Uterus (tissue), 4 donors: ENCODE results near the gene AIF1L. TPM values are rescaled to one million over a fixed set of nuclear protein-coding genes. Genes with fewer than 3 reads are reported as not detected.

Experiments used
- DNase-seq, 2 donors: peaks; one replicate each; pipeline ENCODE4 v3.0.0-alpha.2; 2019 to 2020
- H3K27ac ChIP-seq, 2 donors: fragments of 200-600 bp; sonication (generic); 1 replicate in 1 of 2; 2 replicates in 1 of 2; pipeline ENCODE4 v1.5.1; 2016 to 2018
- H3K27me3 ChIP-seq, 2 donors: fragments of 200-600 bp; sonication (generic); one replicate each; pipeline ENCODE4 v1.5.1; 2018 to 2019; ENCODE audit warnings: control low read depth in 1 of 2
- H3K36me3 ChIP-seq, 2 donors: fragments of 200-600 bp; sonication (generic); one replicate each; pipeline ENCODE4 v1.5.1; 2019; ENCODE audit warnings: control low read depth in 1 of 2
- H3K4me1 ChIP-seq, 2 donors: fragments of 200-600 bp; sonication (generic); one replicate each; pipeline ENCODE4 v1.5.1; 2018 to 2019; ENCODE audit warnings: control low read depth in 1 of 2
- H3K4me3 ChIP-seq, 2 donors: fragments of 200-600 bp; sonication (generic); 1 replicate in 1 of 2; 2 replicates in 1 of 2; pipeline ENCODE4 v1.5.1; 2018 to 2019; ENCODE audit warnings: mild to moderate bottlenecking in 1 of 2
- H3K9me3 ChIP-seq, 2 donors: fragments of 200-600 bp; sonication (generic); one replicate each; pipeline ENCODE4 v1.5.1; 2019; ENCODE audit warnings: control low read depth in 1 of 2
- POLR2A ChIP-seq, 2 donors: fragments of 450-650 bp; IDR thresholded peaks; one replicate each; pipeline ENCODE4 v1.6.1; 2016; ENCODE audit warnings: antibody characterized with exemption in 2 of 2, mild to moderate bottlenecking in 1 of 2, moderate library complexity in 1 of 2
- intact Hi-C: fragments of 100-400 bp; cut with DNase I; formaldehyde crosslinking; loops from one replicate; pipeline ENCODE4 v1.15.1; 2023; ENCODE audit warnings: low total_unique reads
- total RNA-seq, 4 donors: library from RNA; depleted of rRNA in 3 of 4; stranded (reverse); fragments of >200 nt in 3 of 4; gene quantifications; one replicate each; pipeline versions ENCODE4 v1.1.0 to v1.2.4, GENCODE V29; 2014 to 2023
- TF ChIP-seq, protein P1 (sequence below), 4 experiments: fragments of 200-600 bp in 2 of 4; fragments of 450-650 bp in 2 of 4; sonication (generic) in 2 of 4; IDR thresholded peaks; one replicate each; pipeline ENCODE4 v1.5.1; 2016 to 2019; ENCODE audit warnings: antibody characterized with exemption in 4 of 4, mild to moderate bottlenecking in 2 of 4, moderate library complexity in 1 of 4
- donor health status: DM: yes; HTN: yes; CAD: no.

AIF1L gene
- total RNA-seq, 4 donors from 2014 or later: 4.9 to 27.3 (median 16.8) TPM

DNA sequence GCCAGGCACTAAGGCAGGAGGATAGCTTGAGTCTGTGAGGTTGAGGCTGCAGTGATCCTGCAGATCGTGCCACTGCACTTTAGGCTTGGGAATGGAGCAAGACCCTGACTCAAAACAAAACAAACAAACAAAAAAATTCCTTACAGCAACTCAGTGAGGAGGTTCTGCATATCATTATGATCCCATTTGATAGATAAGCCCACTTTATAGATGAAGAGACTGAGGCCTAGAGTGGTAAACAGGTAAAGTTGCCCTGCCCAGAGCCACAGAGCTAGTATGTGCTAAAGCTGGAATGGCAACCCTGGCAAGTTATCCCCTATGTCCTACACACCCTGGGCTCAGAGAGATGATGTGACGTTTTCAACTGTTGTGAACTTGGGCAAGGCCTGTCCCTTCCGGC, 7.2 kb downstream of the AIF1L start:
- no peaks in the 10 kb centered on the region for H3K4me1 ChIP-seq
- H3K36me3 ChIP-seq: no peaks in the 10 kb centered on the region
- H3K27ac ChIP-seq: no peak overlapping the region
- no peak for DNase-seq
- no peak for TF ChIP-seq POLR2A (IDR thresholded peaks at IDR 0.05)
- TF ChIP-seq, protein P1, sequence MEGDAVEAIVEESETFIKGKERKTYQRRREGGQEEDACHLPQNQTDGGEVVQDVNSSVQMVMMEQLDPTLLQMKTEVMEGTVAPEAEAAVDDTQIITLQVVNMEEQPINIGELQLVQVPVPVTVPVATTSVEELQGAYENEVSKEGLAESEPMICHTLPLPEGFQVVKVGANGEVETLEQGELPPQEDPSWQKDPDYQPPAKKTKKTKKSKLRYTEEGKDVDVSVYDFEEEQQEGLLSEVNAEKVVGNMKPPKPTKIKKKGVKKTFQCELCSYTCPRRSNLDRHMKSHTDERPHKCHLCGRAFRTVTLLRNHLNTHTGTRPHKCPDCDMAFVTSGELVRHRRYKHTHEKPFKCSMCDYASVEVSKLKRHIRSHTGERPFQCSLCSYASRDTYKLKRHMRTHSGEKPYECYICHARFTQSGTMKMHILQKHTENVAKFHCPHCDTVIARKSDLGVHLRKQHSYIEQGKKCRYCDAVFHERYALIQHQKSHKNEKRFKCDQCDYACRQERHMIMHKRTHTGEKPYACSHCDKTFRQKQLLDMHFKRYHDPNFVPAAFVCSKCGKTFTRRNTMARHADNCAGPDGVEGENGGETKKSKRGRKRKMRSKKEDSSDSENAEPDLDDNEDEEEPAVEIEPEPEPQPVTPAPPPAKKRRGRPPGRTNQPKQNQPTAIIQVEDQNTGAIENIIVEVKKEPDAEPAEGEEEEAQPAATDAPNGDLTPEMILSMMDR (IDR thresholded peaks at IDR 0.05): no peak
- no peaks in the 10 kb centered on the region for H3K27me3 ChIP-seq
- no peak overlapping the region for H3K4me3 ChIP-seq
- intact Hi-C loops: no loop called here
- no peaks in the 10 kb centered on the region for H3K9me3 ChIP-seq

DNA sequence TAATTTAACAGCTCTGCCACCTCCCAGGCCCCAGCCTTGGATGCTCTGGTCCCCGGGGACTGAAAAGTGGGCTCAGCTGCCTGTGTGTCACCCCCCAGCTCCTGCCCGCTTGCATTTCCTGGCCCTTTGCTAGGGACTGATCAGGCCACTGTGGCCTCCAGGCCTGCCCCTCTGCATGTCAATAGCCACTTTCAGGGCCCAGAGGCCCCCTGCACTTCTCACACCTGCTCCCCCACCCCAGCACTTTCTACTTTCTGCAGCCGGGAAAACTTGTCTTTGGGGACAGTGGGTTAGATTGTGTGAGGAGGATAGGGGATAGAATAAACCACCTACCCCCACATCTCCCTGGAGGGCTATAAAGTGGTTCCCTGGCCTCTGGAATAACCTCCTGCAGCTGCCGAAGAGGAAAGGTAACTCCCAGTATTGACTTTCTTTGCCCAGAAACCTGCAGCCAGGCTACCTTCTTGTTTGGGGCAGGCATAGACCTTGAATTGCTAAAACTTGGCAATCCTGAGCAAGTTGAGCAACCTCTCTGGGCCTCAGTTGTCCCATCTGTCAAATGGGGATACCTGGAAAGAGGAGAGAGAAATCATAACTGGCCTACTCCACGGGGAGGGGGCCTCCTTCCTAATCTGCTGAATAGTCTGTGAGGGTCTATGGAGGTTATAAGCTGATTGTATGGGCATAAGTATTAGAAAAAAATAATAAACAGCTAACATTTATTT, 7.8 kb downstream of the AIF1L start:
- H3K36me3 ChIP-seq: no peaks in the 10 kb centered on the region
- intact Hi-C loops: no loop called here
- H3K27ac ChIP-seq: no peak overlapping the region
- TF ChIP-seq, protein P1 (IDR thresholded peaks at IDR 0.05): no peak
- TF ChIP-seq POLR2A (IDR thresholded peaks at IDR 0.05): no peak
- no peaks in the 10 kb centered on the region for H3K4me1 ChIP-seq
- no peaks in the 10 kb centered on the region for H3K27me3 ChIP-seq
- no peaks in the 10 kb centered on the region for H3K9me3 ChIP-seq
- H3K4me3 ChIP-seq: no peak overlapping the region
- no peak for DNase-seq

DNA sequence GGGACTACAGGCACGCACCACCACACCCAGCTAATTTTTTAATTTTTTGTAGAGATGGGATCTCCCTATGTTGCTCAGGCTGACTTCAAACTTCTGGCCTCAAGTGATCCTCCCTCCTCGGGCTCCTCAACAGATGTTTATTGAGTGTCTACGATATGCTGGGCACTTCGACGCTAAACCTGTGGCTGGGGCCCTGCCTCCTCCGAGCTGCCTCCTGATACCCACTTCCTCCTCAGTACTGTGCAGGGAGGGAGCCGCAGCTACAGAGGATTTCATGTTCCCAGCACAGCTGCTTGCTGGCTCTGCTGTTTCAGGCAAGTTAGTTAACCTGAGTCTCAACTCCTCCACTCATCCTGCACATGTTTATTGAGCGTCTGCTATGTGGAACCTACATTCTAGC, 9.6 kb downstream of the AIF1L start:
- Histone ChIP-seq H3K9me3 (no peaks in the 10 kb centered on the region), H3K4me3 (no peak overlapping the region), H3K27me3 (no peaks in the 10 kb centered on the region), H3K36me3 (no peaks in the 10 kb centered on the region), H3K4me1 (no peaks in the 10 kb centered on the region), H3K27ac (no peak overlapping the region)
- TF ChIP-seq POLR2A (IDR thresholded peaks at IDR 0.05): no peak
- TF ChIP-seq, protein P1 (IDR thresholded peaks at IDR 0.05): no peak
- intact Hi-C loops: no loop called here
- DNase-seq: no peak

DNA sequence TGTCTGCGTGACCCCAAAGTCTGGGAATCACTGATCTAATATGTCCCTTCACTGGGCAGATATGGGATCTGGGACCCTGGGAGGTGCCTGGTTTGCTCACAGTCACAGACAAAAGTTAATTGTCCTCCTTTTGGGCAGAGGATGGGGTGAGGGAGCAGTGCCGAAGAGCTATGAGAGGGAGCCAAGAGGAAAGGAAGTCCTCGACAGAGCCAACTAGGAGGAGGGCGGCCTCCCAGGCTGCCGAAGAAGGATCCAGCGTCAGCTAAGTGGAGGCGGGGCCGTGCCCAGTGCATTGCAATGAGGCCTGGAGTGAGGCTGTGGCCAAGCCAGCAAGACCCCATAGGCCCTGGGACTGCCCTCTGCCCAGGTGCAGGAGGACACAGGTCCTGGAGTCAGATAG, 11.4 kb downstream of the AIF1L start:
- intact Hi-C loops: no loop called here
- Histone ChIP-seq H3K36me3 (no peaks in the 10 kb centered on the region), H3K4me1 (no peaks in the 10 kb centered on the region), H3K27ac (no peak overlapping the region), H3K27me3 (no peaks in the 10 kb centered on the region), H3K9me3 (no peaks in the 10 kb centered on the region), H3K4me3 (no peak overlapping the region)
- no peak for DNase-seq
- TF ChIP-seq, protein P1 (IDR thresholded peaks at IDR 0.05): no peak
- no peak for TF ChIP-seq POLR2A (IDR thresholded peaks at IDR 0.05)

DNA sequence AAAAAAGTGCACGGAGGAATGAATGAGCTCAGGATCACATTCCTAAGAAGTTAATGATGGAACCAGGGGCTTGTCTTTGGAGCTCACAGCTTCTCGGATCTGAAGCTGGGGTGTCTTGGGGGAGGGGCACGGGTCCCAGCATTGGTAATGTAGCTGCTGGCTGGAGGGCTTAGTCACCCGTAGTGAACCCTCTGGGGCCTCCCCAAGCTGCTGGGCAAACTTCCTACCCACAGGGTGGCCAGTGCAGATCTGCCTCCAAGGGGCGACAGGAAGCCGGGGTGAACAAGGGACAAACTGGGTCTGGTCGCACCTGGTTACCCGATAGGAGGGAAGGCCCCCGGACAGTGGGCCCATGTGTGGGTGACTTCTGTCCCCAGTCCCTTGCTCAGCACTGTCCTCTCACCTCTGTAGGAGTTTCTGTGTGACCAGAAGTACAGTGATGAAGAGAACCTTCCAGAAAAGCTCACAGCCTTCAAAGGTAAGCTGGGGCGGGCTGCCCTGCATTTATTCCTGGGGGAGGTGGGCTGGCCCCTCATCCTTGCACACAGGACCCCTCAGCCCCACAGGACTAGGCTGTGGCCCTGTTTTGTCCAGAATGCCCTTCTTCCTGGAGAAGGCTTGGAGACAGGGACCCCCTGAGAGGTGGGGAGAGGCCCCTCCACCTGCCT, 15.0 kb downstream of the AIF1L start:
- H3K9me3 ChIP-seq: no peaks in the 10 kb centered on the region
- intact Hi-C loops: no loop called here
- no peak overlapping the region for H3K4me3 ChIP-seq
- no peaks in the 10 kb centered on the region for H3K36me3 ChIP-seq
- H3K27ac ChIP-seq: no peak overlapping the region
- no peak for DNase-seq
- no peaks in the 10 kb centered on the region for H3K4me1 ChIP-seq
- no peaks in the 10 kb centered on the region for H3K27me3 ChIP-seq
- TF ChIP-seq POLR2A (IDR thresholded peaks at IDR 0.05): no peak
- TF ChIP-seq, protein P1 (IDR thresholded peaks at IDR 0.05): no peak
